Measurements from ENCODE around the gene CCDC192.

CCDC192 gene

GRCh38 chr5:127799293-127799905 is 96.2 kb downstream of the CCDC192 start:
- DNase-seq (ENCODE audit: low read depth, low spot score) = no peak
- TF ChIP-seq CTCF (IDR thresholded peaks at IDR 0.05; ENCODE audit: insufficient read depth, low read length, missing control alignments) = no peak
- POLR2A ChIA-PET = no interaction called here
- no peak overlapping the region for H3K4me3 ChIP-seq (ENCODE audit: low read depth, low read length)
- CTCF ChIA-PET = no interaction called here

- CTCF ChIA-PET = no interaction called here
- TF ChIP-seq CTCF (IDR thresholded peaks at IDR 0.05; ENCODE audit: insufficient read depth, low read length, missing control alignments) = no peak
- no peak for DNase-seq (ENCODE audit: low read depth, low spot score)
- no peak overlapping the region for H3K4me3 ChIP-seq (ENCODE audit: low read depth, low read length)
- POLR2A ChIA-PET = interaction anchor here (0.7 kb wide), 1 partner anchor 114 kb away, joined by 4 read pairs; no protein-coding TSS in a partner anchor
These were observed 98.7 kb downstream of the CCDC192 start for GRCh38 chr5:127801751-127802476.

GRCh38 chr5:127802477-127802865 is 99.3 kb downstream of the CCDC192 start:
- POLR2A ChIA-PET = no interaction called here
- no peak overlapping the region for H3K4me3 ChIP-seq (ENCODE audit: low read depth, low read length)
- CTCF ChIA-PET = no interaction called here
- no peak for DNase-seq (ENCODE audit: low read depth, low spot score)
- no peak for TF ChIP-seq CTCF (IDR thresholded peaks at IDR 0.05; ENCODE audit: insufficient read depth, low read length, missing control alignments)

GRCh38 chr5:127804886-127805426 is 101.8 kb downstream of the CCDC192 start:
- ChIA-PET CTCF (no interaction called here), POLR2A (no interaction called here)
- DNase-seq (ENCODE audit: low read depth, low spot score) = no peak
- TF ChIP-seq CTCF (IDR thresholded peaks at IDR 0.05; ENCODE audit: insufficient read depth, low read length, missing control alignments) = no peak
- no peak overlapping the region for H3K4me3 ChIP-seq (ENCODE audit: low read depth, low read length)

- DNase-seq (ENCODE audit: low read depth, low spot score) = no peak
- ChIA-PET CTCF (no interaction called here), POLR2A (no interaction called here)
- no peak for TF ChIP-seq CTCF (IDR thresholded peaks at IDR 0.05; ENCODE audit: insufficient read depth, low read length, missing control alignments)
- H3K4me3 ChIP-seq (ENCODE audit: low read depth, low read length) = no peak overlapping the region
These were observed 102.3 kb downstream of the CCDC192 start for GRCh38 chr5:127805448-127805847.

- no peak for DNase-seq (ENCODE audit: low read depth, low spot score)
- TF ChIP-seq CTCF (IDR thresholded peaks at IDR 0.05; ENCODE audit: insufficient read depth, low read length, missing control alignments) = no peak
- POLR2A ChIA-PET = no interaction called here
- CTCF ChIA-PET = interaction anchor here (1.1 kb wide), 1 partner anchor 393 kb away, joined by 3 read pairs; no protein-coding TSS in a partner anchor
- no peak overlapping the region for H3K4me3 ChIP-seq (ENCODE audit: low read depth, low read length)
These were observed 103.6 kb downstream of the CCDC192 start for GRCh38 chr5:127806776-127807175.

All from AG04449 (cell line).